Measurements from ENCODE around the gene XRCC6. TPM values are rescaled to one million over a fixed set of nuclear protein-coding genes. Genes with fewer than 3 reads are reported as not detected.
"Not testable (repeated sequence)": the region's sequence is repeated elsewhere in the genome, so short reads cannot be mapped to it uniquely, and the experiment has no call there.

The XRCC6 gene
- total RNA-seq, 4 donors from 2014 or later = 141 to 200 (median 178) TPM

GRCh38 chr22:41683616-41684015, 62.5 kb downstream of the XRCC6 start:
- 80 to 86% methylated on average over 3 of the region's 3 CpGs for WGBS, 2 donors
- H3K4me3 ChIP-seq = no peak overlapping the region

GRCh38 chr22:41684194-41684593, 63.1 kb downstream of the XRCC6 start:
- H3K27ac ChIP-seq = no peak overlapping the region
- no peak for TF ChIP-seq CTCF (IDR thresholded peaks at IDR 0.05)
- no peak for TF ChIP-seq EP300 (IDR thresholded peaks at IDR 0.05)
- TF ChIP-seq POLR2A (IDR thresholded peaks at IDR 0.05) = no peak
- no peak overlapping the region for H3K4me3 ChIP-seq
- peaks cover 0 to 24% (median 7%) of the 10 kb centered on the region in 3 donors for H3K36me3 ChIP-seq
- H3K4me1 ChIP-seq = peaks cover 0 to 33% (median 10%) of the 10 kb centered on the region in 4 donors
- H3K9me3 ChIP-seq = no peaks in the 10 kb centered on the region
- DNase-seq (ENCODE audit: low spot score in 2 of 2) = no peak
- no peaks in the 10 kb centered on the region for H3K27me3 ChIP-seq
- WGBS, 2 donors = 78 to 83% methylated on average over 4 of the region's 4 CpGs

More at GRCh38 chr22:41683616-41684015, 62.5 kb downstream of the XRCC6 start:
- peaks cover 0 to 33% (median 10%) of the 10 kb centered on the region in 4 donors for H3K4me1 ChIP-seq
- no peak for TF ChIP-seq EP300 (IDR thresholded peaks at IDR 0.05)
- no peak for TF ChIP-seq CTCF (IDR thresholded peaks at IDR 0.05)
- no peak for TF ChIP-seq POLR2A (IDR thresholded peaks at IDR 0.05)
- no peak for DNase-seq (ENCODE audit: low spot score in 2 of 2)
- peaks cover 0 to 30% (median 7%) of the 10 kb centered on the region in 3 donors for H3K36me3 ChIP-seq
- H3K27ac ChIP-seq = no peak overlapping the region
- no peaks in the 10 kb centered on the region for H3K27me3 ChIP-seq
- no peaks in the 10 kb centered on the region for H3K9me3 ChIP-seq

GRCh38 chr22:41686890-41687289, 65.8 kb downstream of the XRCC6 start:
- H3K36me3 ChIP-seq; H3K27me3 ChIP-seq; H3K27ac ChIP-seq; H3K4me3 ChIP-seq; H3K9me3 ChIP-seq; DNase-seq (ENCODE audit: low spot score in 2 of 2): not testable (repeated sequence)
- H3K4me1 ChIP-seq = peaks cover 0 to 35% (median 12%) of the 10 kb centered on the region in 4 donors
- WGBS, 2 donors = 89 to 95% methylated on average over 11 of the region's 11 CpGs

- Histone ChIP-seq H3K36me3 (no peaks in the 10 kb centered on the region), H3K4me1 (peaks cover 0 to 33% (median 12%) of the 10 kb centered on the region in 4 donors), H3K4me3 (peak overlapping the region; percentile 64 to 93 (median 84)), H3K27ac (peak overlapping the region; percentile 94 to 99 (median 98)), H3K27me3 (no peaks in the 10 kb centered on the region), H3K9me3 (no peaks in the 10 kb centered on the region)
- TF ChIP-seq EP300 (IDR thresholded peaks at IDR 0.05) (no peak), CTCF (IDR thresholded peaks at IDR 0.05) (no peak), POLR2A (IDR thresholded peaks at IDR 0.05) (no peak)
- peak in 1 of 2 donors; percentile 17 for DNase-seq (ENCODE audit: low spot score in 2 of 2)
- 0 to 1% methylated on average over 20 of the region's 20 CpGs for whole genome bisulfite sequencing, 2 donors
These were observed 66.8 kb downstream of the XRCC6 start for GRCh38 chr22:41687901-41688364.

- peak within 1 kb of the TSS; percentile 64 to 93 (median 84) for H3K4me3 ChIP-seq
These were observed 67.5 kb downstream of the XRCC6 start, which contains the start of gene SNU13 for GRCh38 chr22:41688365-41689211. Gene SNU13, minus strand, starts transcription at chr22:41688867. Its CDS starts 71 bp downstream, at chr22:41688796.

More at GRCh38 chr22:41688365-41689211, 67.5 kb downstream of the XRCC6 start, which contains the start of gene SNU13:
- peak; percentile 78 to 84 for DNase-seq (ENCODE audit: low spot score in 2 of 2)
- peaks cover 0 to 28% (median 12%) of the 10 kb centered on the region in 4 donors for H3K4me1 ChIP-seq
- no peaks in the 10 kb centered on the region for H3K27me3 ChIP-seq
- peaks cover 1 to 4% (median 2%) of the 10 kb centered on the region in 3 donors for H3K36me3 ChIP-seq
- WGBS, 2 donors = 1% methylated on average over 50 to 55 of the region's 62 CpGs
- TF ChIP-seq EP300 (IDR thresholded peaks at IDR 0.05) (peak; percentile 96), CTCF (IDR thresholded peaks at IDR 0.05) (peak in 2 of 5 experiments; percentile 40 to 56), POLR2A (IDR thresholded peaks at IDR 0.05) (peak in 1 of 2 donors; percentile 85)
- H3K27ac ChIP-seq = peak within 1 kb of the TSS; percentile 94 to 99 (median 98)
- H3K9me3 ChIP-seq = no peaks in the 10 kb centered on the region
